ENCODE results near the gene FLRT2. TPM values are rescaled to one million over a fixed set of nuclear protein-coding genes. Genes with fewer than 3 reads are reported as not detected.

Gene FLRT2
- total RNA-seq, 1 donor from 2014 or later, result 1.7 TPM

GRCh38 chr14:85558505-85558904 lies 28.6 kb downstream of the FLRT2 start:
- ATAC-seq, result no peak
- DNase-seq (ENCODE audit: low spot score), result no peak

- ATAC-seq (peak; percentile 57), DNase-seq (ENCODE audit: low spot score) (no peak)
Measured at GRCh38 chr14:85562630-85563029, 32.7 kb downstream of the FLRT2 start.

- ATAC-seq, result no peak
Measured at GRCh38 chr14:85564841-85565527, 35.0 kb downstream of the FLRT2 start.

GRCh38 chr14:85565862-85566296 lies 35.9 kb downstream of the FLRT2 start:
- DNase-seq (ENCODE audit: low spot score) (no peak), ATAC-seq (no peak)

More at GRCh38 chr14:85564841-85565527, 35.0 kb downstream of the FLRT2 start:
- no peak for DNase-seq (ENCODE audit: low spot score)

GRCh38 chr14:85566603-85567002 lies 36.7 kb downstream of the FLRT2 start:
- ATAC-seq (no peak), DNase-seq (ENCODE audit: low spot score) (no peak)

- ATAC-seq (no peak), DNase-seq (ENCODE audit: low spot score) (no peak)
Measured at GRCh38 chr14:85572011-85572410, 42.1 kb downstream of the FLRT2 start.

- DNase-seq (ENCODE audit: low spot score) (no peak), ATAC-seq (no peak)
Measured at GRCh38 chr14:85572845-85573244, 42.9 kb downstream of the FLRT2 start.

GRCh38 chr14:85573406-85573805 lies 43.5 kb downstream of the FLRT2 start:
- ATAC-seq, result no peak
- DNase-seq (ENCODE audit: low spot score), result no peak

GRCh38 chr14:85574853-85575616 lies 45.1 kb downstream of the FLRT2 start:
- DNase-seq (ENCODE audit: low spot score) (no peak), ATAC-seq (no peak)

- no peak for ATAC-seq
- DNase-seq (ENCODE audit: low spot score), result no peak
Measured at GRCh38 chr14:85575617-85575898, 45.6 kb downstream of the FLRT2 start.

- no peak for ATAC-seq
- DNase-seq (ENCODE audit: low spot score), result no peak
Measured at GRCh38 chr14:85576218-85576617, 46.3 kb downstream of the FLRT2 start.

- ATAC-seq (no peak), DNase-seq (ENCODE audit: low spot score) (no peak)
Measured at GRCh38 chr14:85576848-85577542, 47.1 kb downstream of the FLRT2 start.

- no peak for DNase-seq (ENCODE audit: low spot score)
Measured at GRCh38 chr14:85577543-85578114, 47.7 kb downstream of the FLRT2 start.

GRCh38 chr14:85578357-85578756 lies 48.4 kb downstream of the FLRT2 start:
- ATAC-seq (no peak), DNase-seq (ENCODE audit: low spot score) (no peak)

More at GRCh38 chr14:85577543-85578114, 47.7 kb downstream of the FLRT2 start:
- ATAC-seq, result peak; percentile 51

GRCh38 chr14:85578930-85579329 lies 49.0 kb downstream of the FLRT2 start:
- DNase-seq (ENCODE audit: low spot score) (no peak), ATAC-seq (no peak)

- ATAC-seq, result peak; percentile 74
Measured at GRCh38 chr14:85579942-85580341, 50.0 kb downstream of the FLRT2 start.

GRCh38 chr14:85580536-85581140 lies 50.7 kb downstream of the FLRT2 start:
- ATAC-seq, result no peak

More at GRCh38 chr14:85579942-85580341, 50.0 kb downstream of the FLRT2 start:
- DNase-seq (ENCODE audit: low spot score), result no peak

GRCh38 chr14:85581691-85582090 lies 51.7 kb downstream of the FLRT2 start:
- ATAC-seq (no peak), DNase-seq (ENCODE audit: low spot score) (no peak)

More at GRCh38 chr14:85580536-85581140, 50.7 kb downstream of the FLRT2 start:
- DNase-seq (ENCODE audit: low spot score), result no peak

- no peak for ATAC-seq
Measured at GRCh38 chr14:85583380-85583779, 53.4 kb downstream of the FLRT2 start.

GRCh38 chr14:85584481-85584880 lies 54.5 kb downstream of the FLRT2 start:
- ATAC-seq, result no peak
- DNase-seq (ENCODE audit: low spot score), result no peak

More at GRCh38 chr14:85583380-85583779, 53.4 kb downstream of the FLRT2 start:
- DNase-seq (ENCODE audit: low spot score), result no peak

- DNase-seq (ENCODE audit: low spot score) (no peak), ATAC-seq (no peak)
Measured at GRCh38 chr14:85587151-85587711, 57.3 kb downstream of the FLRT2 start.

Data from left lobe of liver (tissue), 2 donors.